H1 (cell line): ENCODE results near the gene COPZ1.

Experiments used
- CREB1 ChIP-seq: IDR thresholded peaks from 2 replicates; pipeline ENCODE4 v1.6.1; 2012; ENCODE audit warnings: inconsistent platforms
- EGR1 ChIP-seq: IDR thresholded peaks from 2 replicates; pipeline ENCODE4 v1.6.1; 2011; ENCODE audit warnings: low read depth, low read length, borderline replicate concordance
- JUN ChIP-seq: IDR thresholded peaks from 2 replicates; pipeline ENCODE4 v1.6.1; 2011; ENCODE audit warnings: low read depth, mild to moderate bottlenecking, improper control_type of control experiment, low read length
- POLR2A ChIP-seq, 2 experiments: IDR thresholded peaks; 1 replicate in 1 of 2; 2 replicates in 1 of 2; pipeline ENCODE4 v1.6.1; 2011; ENCODE audit warnings: low read depth in 2 of 2, low read length in 2 of 2, mild to moderate bottlenecking in 2 of 2; ENCODE audit errors: control extremely low read depth in 1 of 2
- POLR2AphosphoS5 ChIP-seq: IDR thresholded peaks from 2 replicates; pipeline ENCODE4 v1.6.1; 2011; ENCODE audit warnings: low read depth, low read length
- TAF1 ChIP-seq: IDR thresholded peaks from 2 replicates; pipeline ENCODE4 v1.6.1; 2011; ENCODE audit warnings: mild to moderate bottlenecking, low read depth, low read length
- TF ChIP-seq, protein P1 (sequence below): IDR thresholded peaks from 2 replicates; pipeline ENCODE4 v1.6.1; 2012; ENCODE audit warnings: inconsistent platforms
- TF ChIP-seq, protein P2 (sequence below): IDR thresholded peaks from 2 replicates; pipeline ENCODE4 v1.6.1; 2011; ENCODE audit warnings: low read length, improper control_type of control experiment

DNA sequence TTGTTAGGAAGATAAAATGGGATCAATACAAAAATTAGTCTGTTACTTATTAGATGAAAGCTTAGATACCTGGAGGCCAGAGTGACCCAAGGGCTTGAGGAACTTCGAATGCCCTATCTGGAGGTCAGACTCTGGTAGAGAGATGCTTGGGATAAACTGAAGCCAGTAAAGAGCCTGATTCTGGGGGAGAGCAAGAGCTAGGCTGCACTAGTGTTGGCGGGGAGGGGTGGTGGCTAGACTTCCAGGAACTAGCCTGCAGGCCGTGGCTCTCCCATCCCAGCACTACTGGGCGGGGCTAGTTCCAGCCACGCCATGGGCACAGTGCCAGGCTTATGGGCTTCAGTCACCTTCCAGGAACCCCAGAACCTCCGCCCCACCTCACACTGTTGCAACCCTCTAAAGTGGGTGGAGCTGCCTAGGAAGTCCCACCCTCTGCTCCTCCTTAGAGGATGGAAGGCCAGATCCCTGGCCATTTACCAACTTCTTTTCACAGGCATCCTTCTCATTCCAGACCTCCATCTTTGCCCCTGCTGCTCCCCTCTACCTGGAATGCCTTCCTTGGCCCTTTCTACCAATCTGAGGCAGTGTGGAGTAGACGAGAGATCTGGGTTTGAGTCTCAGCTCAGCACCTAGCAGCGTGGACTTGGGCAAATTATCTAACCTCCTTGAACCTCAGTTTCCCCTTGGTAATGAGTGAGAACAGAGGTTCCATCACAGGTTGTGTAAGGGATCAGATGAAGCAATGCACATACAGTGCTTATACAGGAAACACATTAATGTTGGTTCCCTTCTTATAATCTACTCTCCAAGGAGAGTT, 17.8 kb upstream of the COPZ1 start:
- no peak for TF ChIP-seq EGR1
- TF ChIP-seq POLR2AphosphoS5: no peak
- no peak for TF ChIP-seq TAF1
- TF ChIP-seq, protein P1, sequence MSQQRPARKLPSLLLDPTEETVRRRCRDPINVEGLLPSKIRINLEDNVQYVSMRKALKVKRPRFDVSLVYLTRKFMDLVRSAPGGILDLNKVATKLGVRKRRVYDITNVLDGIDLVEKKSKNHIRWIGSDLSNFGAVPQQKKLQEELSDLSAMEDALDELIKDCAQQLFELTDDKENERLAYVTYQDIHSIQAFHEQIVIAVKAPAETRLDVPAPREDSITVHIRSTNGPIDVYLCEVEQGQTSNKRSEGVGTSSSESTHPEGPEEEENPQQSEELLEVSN: no peak
- TF ChIP-seq, protein P2, sequence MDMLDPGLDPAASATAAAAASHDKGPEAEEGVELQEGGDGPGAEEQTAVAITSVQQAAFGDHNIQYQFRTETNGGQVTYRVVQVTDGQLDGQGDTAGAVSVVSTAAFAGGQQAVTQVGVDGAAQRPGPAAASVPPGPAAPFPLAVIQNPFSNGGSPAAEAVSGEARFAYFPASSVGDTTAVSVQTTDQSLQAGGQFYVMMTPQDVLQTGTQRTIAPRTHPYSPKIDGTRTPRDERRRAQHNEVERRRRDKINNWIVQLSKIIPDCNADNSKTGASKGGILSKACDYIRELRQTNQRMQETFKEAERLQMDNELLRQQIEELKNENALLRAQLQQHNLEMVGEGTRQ: no peak
- TF ChIP-seq CREB1: no peak
- no peak for TF ChIP-seq JUN
- TF ChIP-seq POLR2A (IDR thresholded peaks at IDR 0.05; ENCODE audit: control extremely low read depth in 1 of 2, low read depth in 2 of 2, low read length in 2 of 2): no peak
